HL-60 (cell line): ENCODE results near the gene RAC2.

Experiments
- GABPA ChIP-seq: IDR thresholded peaks from 2 replicates; pipeline ENCODE4 v1.6.1; 2012; ENCODE audit warnings: low read depth
- POLR2AphosphoS5 ChIP-seq: IDR thresholded peaks from 2 replicates; pipeline ENCODE4 v1.6.1; 2012; ENCODE audit warnings: low read depth
- SPI1 ChIP-seq: IDR thresholded peaks from 2 replicates; pipeline ENCODE4 v1.6.1; 2012; ENCODE audit warnings: low read depth, mild to moderate bottlenecking, borderline replicate concordance
- TF ChIP-seq, protein P1 (sequence below): IDR thresholded peaks from one replicate; pipeline ENCODE4 v1.5.1; 2011; ENCODE audit warnings: low read length, control low read depth, inconsistent platforms; ENCODE audit not compliant: insufficient read depth
- TF ChIP-seq, protein P2 (sequence below): IDR thresholded peaks from 2 replicates; pipeline ENCODE4 v1.6.1; 2012; ENCODE audit warnings: low read depth; ENCODE audit not compliant: insufficient replicate concordance

DNA sequence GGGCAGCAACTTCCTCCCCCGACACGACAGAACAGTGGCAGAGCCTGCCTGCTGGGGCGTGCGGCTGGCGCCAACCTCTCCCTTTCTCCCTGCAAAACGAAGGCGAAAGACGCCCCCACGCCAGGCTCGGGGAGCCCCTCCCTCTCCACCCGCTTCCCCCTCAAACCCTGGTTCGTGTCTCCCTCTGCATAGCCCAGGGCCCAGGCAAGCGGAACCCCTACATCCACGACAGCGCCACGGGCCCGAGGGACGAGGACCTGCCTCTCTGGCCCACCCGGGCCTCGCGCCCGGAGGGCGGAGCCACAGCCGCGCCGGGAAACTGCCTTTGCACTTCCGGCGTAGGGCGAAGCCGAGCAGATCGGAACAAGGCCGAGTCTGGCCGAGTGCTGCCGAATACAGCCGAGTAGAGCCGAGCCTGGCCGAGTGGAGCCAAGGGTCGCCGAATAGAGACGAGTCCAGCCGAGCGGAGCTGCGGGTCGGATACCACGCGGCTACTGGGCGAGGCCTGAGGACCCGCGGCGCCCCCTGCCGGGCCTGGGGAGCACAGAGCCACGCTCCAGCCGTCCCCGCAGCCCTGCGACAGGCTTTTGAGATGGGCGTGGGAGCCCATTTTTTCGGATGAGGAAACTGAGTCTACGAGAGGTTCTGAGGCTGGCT is 44.8 kb downstream of the RAC2 start:
- TF ChIP-seq, protein P1, sequence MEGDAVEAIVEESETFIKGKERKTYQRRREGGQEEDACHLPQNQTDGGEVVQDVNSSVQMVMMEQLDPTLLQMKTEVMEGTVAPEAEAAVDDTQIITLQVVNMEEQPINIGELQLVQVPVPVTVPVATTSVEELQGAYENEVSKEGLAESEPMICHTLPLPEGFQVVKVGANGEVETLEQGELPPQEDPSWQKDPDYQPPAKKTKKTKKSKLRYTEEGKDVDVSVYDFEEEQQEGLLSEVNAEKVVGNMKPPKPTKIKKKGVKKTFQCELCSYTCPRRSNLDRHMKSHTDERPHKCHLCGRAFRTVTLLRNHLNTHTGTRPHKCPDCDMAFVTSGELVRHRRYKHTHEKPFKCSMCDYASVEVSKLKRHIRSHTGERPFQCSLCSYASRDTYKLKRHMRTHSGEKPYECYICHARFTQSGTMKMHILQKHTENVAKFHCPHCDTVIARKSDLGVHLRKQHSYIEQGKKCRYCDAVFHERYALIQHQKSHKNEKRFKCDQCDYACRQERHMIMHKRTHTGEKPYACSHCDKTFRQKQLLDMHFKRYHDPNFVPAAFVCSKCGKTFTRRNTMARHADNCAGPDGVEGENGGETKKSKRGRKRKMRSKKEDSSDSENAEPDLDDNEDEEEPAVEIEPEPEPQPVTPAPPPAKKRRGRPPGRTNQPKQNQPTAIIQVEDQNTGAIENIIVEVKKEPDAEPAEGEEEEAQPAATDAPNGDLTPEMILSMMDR: peak; percentile 66
- TF ChIP-seq GABPA (peak; percentile 63), POLR2AphosphoS5 (peak; percentile 94), SPI1 (peak; percentile 41; the same call in 1 of the 2 replicates)
- TF ChIP-seq, protein P2, sequence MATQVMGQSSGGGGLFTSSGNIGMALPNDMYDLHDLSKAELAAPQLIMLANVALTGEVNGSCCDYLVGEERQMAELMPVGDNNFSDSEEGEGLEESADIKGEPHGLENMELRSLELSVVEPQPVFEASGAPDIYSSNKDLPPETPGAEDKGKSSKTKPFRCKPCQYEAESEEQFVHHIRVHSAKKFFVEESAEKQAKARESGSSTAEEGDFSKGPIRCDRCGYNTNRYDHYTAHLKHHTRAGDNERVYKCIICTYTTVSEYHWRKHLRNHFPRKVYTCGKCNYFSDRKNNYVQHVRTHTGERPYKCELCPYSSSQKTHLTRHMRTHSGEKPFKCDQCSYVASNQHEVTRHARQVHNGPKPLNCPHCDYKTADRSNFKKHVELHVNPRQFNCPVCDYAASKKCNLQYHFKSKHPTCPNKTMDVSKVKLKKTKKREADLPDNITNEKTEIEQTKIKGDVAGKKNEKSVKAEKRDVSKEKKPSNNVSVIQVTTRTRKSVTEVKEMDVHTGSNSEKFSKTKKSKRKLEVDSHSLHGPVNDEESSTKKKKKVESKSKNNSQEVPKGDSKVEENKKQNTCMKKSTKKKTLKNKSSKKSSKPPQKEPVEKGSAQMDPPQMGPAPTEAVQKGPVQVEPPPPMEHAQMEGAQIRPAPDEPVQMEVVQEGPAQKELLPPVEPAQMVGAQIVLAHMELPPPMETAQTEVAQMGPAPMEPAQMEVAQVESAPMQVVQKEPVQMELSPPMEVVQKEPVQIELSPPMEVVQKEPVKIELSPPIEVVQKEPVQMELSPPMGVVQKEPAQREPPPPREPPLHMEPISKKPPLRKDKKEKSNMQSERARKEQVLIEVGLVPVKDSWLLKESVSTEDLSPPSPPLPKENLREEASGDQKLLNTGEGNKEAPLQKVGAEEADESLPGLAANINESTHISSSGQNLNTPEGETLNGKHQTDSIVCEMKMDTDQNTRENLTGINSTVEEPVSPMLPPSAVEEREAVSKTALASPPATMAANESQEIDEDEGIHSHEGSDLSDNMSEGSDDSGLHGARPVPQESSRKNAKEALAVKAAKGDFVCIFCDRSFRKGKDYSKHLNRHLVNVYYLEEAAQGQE: peak; percentile 29
